ENCODE results near the gene UNCX. TPM values are rescaled to one million over a fixed set of nuclear protein-coding genes. Genes with fewer than 3 reads are reported as not detected.

Gene UNCX
- total RNA-seq, 4 donors from 2014 or later, result not detected

DNA sequence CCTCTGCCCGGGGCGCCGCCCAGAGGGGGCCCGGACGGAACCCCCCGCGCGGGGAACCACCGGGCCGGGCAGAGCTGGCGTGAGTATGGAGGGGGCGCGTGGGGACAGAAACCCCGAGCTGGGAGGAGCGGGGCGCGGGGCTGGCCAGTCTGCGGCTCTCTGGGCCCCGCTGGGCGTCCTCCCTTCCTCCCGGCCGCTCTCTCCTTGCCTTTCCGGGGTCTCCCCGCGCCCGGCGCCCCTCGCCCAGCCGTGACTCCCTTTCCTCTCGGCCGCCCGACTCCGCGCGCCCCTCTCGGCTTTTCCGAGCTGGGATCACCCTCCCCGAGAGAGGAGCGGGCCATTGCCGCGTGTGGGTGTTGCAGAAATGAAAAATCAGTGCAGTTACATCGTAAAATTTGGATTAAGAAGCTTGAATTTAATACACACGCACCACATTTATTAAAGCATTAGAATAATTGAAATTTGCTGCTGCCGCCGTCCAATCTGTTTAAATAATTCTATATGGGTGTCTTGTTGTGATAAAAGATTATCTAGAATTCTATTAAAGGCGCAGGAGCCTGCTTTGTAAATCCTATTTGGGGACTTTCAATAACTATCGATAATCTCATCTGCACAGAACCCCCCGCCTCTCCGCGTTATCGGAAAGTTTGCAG, 9.1 kb downstream of the UNCX start:
- H3K27ac ChIP-seq (replicated peaks in 1 of 4), result no peak overlapping the region
- intact Hi-C loops (cut with DNase I), result no loop called here
- no peak for DNase-seq (ENCODE audit: extremely low spot score)
- H3K36me3 ChIP-seq, result no peaks in the 10 kb centered on the region
- H3K27me3 ChIP-seq, result peaks cover 28 to 100% (median 96%) of the 10 kb centered on the region in 4 donors
- peaks cover 12 to 60% (median 37%) of the 10 kb centered on the region in 4 donors for H3K4me1 ChIP-seq
- no peaks in the 10 kb centered on the region for H3K9me3 ChIP-seq
- no peak overlapping the region for H3K4me3 ChIP-seq
- 3% methylated on average over 11 of the region's 51 CpGs for WGBS
- TF ChIP-seq EP300 (IDR thresholded peaks at IDR 0.05) (no peak), POLR2A (IDR thresholded peaks at IDR 0.05; ENCODE audit: low read depth) (no peak), POLR2AphosphoS5 (IDR thresholded peaks at IDR 0.05) (no peak)
- TF ChIP-seq, protein P1, sequence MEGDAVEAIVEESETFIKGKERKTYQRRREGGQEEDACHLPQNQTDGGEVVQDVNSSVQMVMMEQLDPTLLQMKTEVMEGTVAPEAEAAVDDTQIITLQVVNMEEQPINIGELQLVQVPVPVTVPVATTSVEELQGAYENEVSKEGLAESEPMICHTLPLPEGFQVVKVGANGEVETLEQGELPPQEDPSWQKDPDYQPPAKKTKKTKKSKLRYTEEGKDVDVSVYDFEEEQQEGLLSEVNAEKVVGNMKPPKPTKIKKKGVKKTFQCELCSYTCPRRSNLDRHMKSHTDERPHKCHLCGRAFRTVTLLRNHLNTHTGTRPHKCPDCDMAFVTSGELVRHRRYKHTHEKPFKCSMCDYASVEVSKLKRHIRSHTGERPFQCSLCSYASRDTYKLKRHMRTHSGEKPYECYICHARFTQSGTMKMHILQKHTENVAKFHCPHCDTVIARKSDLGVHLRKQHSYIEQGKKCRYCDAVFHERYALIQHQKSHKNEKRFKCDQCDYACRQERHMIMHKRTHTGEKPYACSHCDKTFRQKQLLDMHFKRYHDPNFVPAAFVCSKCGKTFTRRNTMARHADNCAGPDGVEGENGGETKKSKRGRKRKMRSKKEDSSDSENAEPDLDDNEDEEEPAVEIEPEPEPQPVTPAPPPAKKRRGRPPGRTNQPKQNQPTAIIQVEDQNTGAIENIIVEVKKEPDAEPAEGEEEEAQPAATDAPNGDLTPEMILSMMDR (IDR thresholded peaks at IDR 0.05), result no peak

DNA sequence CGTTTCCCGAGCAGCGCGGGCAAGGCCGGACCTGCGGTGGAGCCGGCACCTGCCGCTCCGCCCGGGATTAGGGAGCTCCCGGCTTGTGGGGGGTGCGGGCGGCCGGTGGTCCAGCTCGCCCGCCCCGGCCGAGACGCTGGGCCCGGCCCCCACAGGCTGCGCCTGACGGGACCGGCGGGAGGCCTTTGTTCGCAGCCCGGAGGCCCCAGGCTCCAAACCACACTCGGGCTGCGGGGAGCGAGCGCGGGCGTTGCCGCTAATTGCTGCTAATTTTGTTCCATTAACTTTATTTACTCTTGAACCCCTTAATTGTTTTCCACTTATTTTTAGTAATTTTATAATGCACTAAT, 9.6 kb downstream of the UNCX start:
- WGBS, result 5% methylated on average over 16 of the region's 33 CpGs
- peaks cover 32 to 100% (median 97%) of the 10 kb centered on the region in 4 donors for H3K27me3 ChIP-seq
- no peaks in the 10 kb centered on the region for H3K9me3 ChIP-seq
- peaks cover 17 to 60% (median 37%) of the 10 kb centered on the region in 4 donors for H3K4me1 ChIP-seq
- TF ChIP-seq POLR2A (IDR thresholded peaks at IDR 0.05; ENCODE audit: low read depth), result no peak
- no peaks in the 10 kb centered on the region for H3K36me3 ChIP-seq
- no peak overlapping the region for H3K4me3 ChIP-seq
- intact Hi-C loops (cut with DNase I), result no loop called here
- H3K27ac ChIP-seq (replicated peaks in 1 of 4), result no peak overlapping the region
- no peak for DNase-seq (ENCODE audit: extremely low spot score)

DNA sequence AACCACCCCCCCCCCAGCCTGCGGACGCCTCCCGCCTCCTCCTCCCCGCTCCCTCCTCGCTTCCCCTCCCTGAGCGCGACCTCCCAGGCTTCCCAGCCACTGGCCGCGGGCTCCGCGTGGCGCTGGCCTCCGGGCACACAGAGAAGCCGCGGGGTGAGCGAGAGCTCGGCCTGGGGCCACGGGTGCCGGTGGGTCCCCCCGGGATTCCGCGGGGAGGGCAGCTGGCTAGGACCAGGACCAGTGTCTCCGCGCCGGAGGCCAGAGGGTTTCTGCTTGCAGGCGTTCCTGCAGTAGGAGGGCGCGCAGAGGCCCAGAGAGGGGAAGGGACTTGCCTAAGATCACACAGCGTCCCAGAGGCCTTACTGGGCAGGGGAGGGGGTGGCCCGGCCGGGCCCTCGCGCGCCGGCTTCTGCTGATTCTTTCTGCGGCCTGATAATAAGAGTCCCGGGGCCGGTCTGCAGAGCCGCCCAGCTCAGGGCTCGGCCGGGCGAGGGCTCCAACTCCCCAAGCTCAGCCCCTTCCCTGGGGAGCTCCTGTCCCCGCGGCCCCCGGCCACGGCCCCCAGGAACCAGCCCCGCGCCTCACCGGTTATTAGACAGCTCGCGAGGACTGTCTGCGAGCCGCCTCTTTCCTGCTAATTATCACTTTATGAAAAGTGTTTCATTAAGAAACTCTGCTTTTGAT, 10.1 kb downstream of the UNCX start:
- no peak for DNase-seq (ENCODE audit: extremely low spot score)
- Histone ChIP-seq H3K9me3 (no peaks in the 10 kb centered on the region), H3K27me3 (peaks cover 37 to 100% (median 97%) of the 10 kb centered on the region in 4 donors), H3K4me1 (peaks cover 20 to 60% (median 41%) of the 10 kb centered on the region in 4 donors), H3K36me3 (no peaks in the 10 kb centered on the region), H3K27ac (replicated peaks in 1 of 4) (no peak overlapping the region), H3K4me3 (no peak overlapping the region)
- WGBS, result 7% methylated on average over 31 of the region's 53 CpGs
- intact Hi-C loops (cut with DNase I), result no loop called here
- TF ChIP-seq, protein P1 (IDR thresholded peaks at IDR 0.05), result no peak
- TF ChIP-seq EP300 (IDR thresholded peaks at IDR 0.05) (no peak), POLR2A (IDR thresholded peaks at IDR 0.05; ENCODE audit: low read depth) (no peak), POLR2AphosphoS5 (IDR thresholded peaks at IDR 0.05) (no peak)

DNA sequence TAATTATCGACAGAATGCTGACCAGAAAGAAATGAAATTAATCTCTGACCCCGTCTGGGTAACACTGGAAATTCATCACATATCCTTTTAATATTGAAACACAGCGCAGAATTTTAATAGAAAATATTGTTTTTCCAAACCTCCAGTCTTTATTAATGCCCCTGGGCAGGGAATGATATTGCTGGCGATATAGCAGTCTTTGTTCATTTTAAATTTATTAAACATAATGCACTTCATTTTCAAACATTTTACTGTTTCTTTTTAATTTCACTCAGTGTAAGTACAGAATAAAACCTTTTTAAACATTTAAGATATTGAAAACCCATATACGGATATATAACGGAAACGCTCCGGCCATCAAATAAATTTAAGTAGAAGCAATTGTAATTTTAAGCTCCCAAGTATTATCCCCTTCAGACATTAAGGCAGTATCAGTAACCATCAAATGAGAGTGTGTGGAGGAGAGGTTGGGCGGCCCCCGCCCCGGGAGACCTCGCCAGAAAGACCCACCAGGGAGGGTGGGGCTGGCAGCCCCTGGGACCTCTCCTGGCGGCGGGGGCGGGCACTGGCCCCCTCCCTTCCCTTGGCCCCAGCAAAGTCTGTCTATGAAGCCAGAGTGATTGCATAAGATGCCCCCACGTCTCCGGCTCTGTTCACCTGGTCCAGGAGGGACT, 10.8 kb downstream of the UNCX start:
- Histone ChIP-seq H3K4me1 (peaks cover 26 to 62% (median 47%) of the 10 kb centered on the region in 4 donors), H3K4me3 (no peak overlapping the region), H3K36me3 (no peaks in the 10 kb centered on the region), H3K27ac (replicated peaks in 1 of 4) (no peak overlapping the region), H3K9me3 (no peaks in the 10 kb centered on the region), H3K27me3 (peaks cover 37 to 100% (median 97%) of the 10 kb centered on the region in 4 donors)
- WGBS, result 13% methylated on average over 12 of the region's 17 CpGs
- no peak for TF ChIP-seq POLR2A (IDR thresholded peaks at IDR 0.05; ENCODE audit: low read depth)
- TF ChIP-seq EP300 (IDR thresholded peaks at IDR 0.05), result no peak
- no peak for TF ChIP-seq POLR2AphosphoS5 (IDR thresholded peaks at IDR 0.05)
- TF ChIP-seq, protein P1 (IDR thresholded peaks at IDR 0.05), result no peak
- DNase-seq (ENCODE audit: extremely low spot score), result no peak
- intact Hi-C loops (cut with DNase I), result no loop called here

DNA sequence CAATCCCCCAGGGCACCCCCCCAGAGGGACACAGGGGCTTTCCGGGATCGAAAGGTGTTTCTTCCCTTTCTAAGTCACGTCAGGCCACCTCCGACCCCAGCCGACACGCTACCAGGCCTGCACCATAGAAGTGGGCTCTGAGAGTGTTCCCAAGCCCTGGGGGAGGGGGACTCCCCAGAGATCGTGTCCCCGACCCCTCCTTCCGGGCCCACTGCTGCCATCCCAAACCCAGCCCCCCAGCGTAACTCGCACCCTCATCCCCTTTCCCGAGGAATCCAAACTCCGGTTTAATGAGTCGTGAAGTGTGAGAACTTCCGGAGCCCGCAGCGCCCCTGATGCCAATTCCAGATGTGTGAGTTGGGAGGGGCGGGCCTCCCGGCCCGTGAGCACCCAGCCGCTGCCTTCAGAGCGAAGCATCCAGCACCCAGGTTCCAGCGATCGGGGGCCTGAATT, 11.3 kb downstream of the UNCX start:
- intact Hi-C loops (cut with DNase I), result no loop called here
- no peak for DNase-seq (ENCODE audit: extremely low spot score)
- Histone ChIP-seq H3K4me3 (no peak overlapping the region), H3K36me3 (no peaks in the 10 kb centered on the region), H3K27ac (replicated peaks in 1 of 4) (no peak overlapping the region), H3K9me3 (no peaks in the 10 kb centered on the region), H3K4me1 (peaks cover 27 to 68% (median 53%) of the 10 kb centered on the region in 4 donors), H3K27me3 (peaks cover 37 to 100% (median 97%) of the 10 kb centered on the region in 4 donors)
- TF ChIP-seq POLR2AphosphoS5 (IDR thresholded peaks at IDR 0.05) (no peak), EP300 (IDR thresholded peaks at IDR 0.05) (no peak), POLR2A (IDR thresholded peaks at IDR 0.05; ENCODE audit: low read depth) (no peak)
- TF ChIP-seq, protein P1 (IDR thresholded peaks at IDR 0.05), result no peak
- WGBS, result 9% methylated on average over 10 of the region's 24 CpGs
